ACC112 (cell line): Measurements from ENCODE around the gene ATG9A.
A peak's percentile ranks its signal among the peaks of the same experiment; 100 is the strongest.

Source experiments
- H2AFZ ChIP-seq: fragments of 200-600 bp; sonication (generic); one replicate; pipeline ENCODE4 v1.6.0; 2017; ENCODE audit warnings: antibody characterized with exemption, low read length; ENCODE audit not compliant: unreplicated experiment
- H3K27ac ChIP-seq: fragments of 200-600 bp; sonication (generic); 2 replicates; pipeline ENCODE4 v1.5.1; 2014; ENCODE audit warnings: low read depth, mild to moderate bottlenecking, antibody characterized with exemption, low read length, moderate library complexity
- H3K27me3 ChIP-seq: fragments of 200-600 bp; sonication (generic); 2 replicates; pipeline ENCODE4 v1.6.1; 2014; ENCODE audit warnings: mild to moderate bottlenecking, antibody characterized with exemption, low read length, moderate library complexity, mixed read lengths; ENCODE audit not compliant: insufficient read depth
- H3K36me3 ChIP-seq: fragments of 200-600 bp; sonication (generic); 2 replicates; pipeline ENCODE4 v1.6.1; 2016; ENCODE audit warnings: mild to moderate bottlenecking, antibody characterized with exemption, low read length, moderate library complexity, mixed read lengths; ENCODE audit not compliant: insufficient read depth
- H3K4me1 ChIP-seq: fragments of 200-600 bp; sonication (generic); one replicate; pipeline ENCODE4 v1.6.1; 2016; ENCODE audit warnings: low read length, mixed read lengths; ENCODE audit not compliant: insufficient read depth, unreplicated experiment, control insufficient read depth
- H3K4me3 ChIP-seq: fragments of 200-600 bp; sonication (generic); 2 replicates; pipeline ENCODE4 v1.5.1; 2014; ENCODE audit warnings: mild to moderate bottlenecking, low read depth, low read length
- H3K79me2 ChIP-seq: fragments of 200-600 bp; sonication (generic); one replicate; pipeline ENCODE4 v1.6.0; 2016; ENCODE audit warnings: low read length; ENCODE audit not compliant: control insufficient read depth, unreplicated experiment, insufficient read depth

The ATG9A gene, protein sequence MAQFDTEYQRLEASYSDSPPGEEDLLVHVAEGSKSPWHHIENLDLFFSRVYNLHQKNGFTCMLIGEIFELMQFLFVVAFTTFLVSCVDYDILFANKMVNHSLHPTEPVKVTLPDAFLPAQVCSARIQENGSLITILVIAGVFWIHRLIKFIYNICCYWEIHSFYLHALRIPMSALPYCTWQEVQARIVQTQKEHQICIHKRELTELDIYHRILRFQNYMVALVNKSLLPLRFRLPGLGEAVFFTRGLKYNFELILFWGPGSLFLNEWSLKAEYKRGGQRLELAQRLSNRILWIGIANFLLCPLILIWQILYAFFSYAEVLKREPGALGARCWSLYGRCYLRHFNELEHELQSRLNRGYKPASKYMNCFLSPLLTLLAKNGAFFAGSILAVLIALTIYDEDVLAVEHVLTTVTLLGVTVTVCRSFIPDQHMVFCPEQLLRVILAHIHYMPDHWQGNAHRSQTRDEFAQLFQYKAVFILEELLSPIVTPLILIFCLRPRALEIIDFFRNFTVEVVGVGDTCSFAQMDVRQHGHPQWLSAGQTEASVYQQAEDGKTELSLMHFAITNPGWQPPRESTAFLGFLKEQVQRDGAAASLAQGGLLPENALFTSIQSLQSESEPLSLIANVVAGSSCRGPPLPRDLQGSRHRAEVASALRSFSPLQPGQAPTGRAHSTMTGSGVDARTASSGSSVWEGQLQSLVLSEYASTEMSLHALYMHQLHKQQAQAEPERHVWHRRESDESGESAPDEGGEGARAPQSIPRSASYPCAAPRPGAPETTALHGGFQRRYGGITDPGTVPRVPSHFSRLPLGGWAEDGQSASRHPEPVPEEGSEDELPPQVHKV

GRCh38 chr2:219229305-219230058 lies at the start of gene ATG9A, which contains the start of gene ANKZF1:
Gene ATG9A, minus strand, starts transcription at chr2:219229636. Its CDS starts 1,612 bp downstream, at chr2:219228024.
Gene ANKZF1, plus strand, starts transcription at chr2:219229806. Its CDS starts 452 bp downstream, at chr2:219230258.
- Histone ChIP-seq H2AFZ (peak within 1 kb of the TSS; percentile 61), H3K36me3 (peaks cover 25% of the 10 kb centered on the region; the same call in 1 of the 2 replicates), H3K4me1 (peaks cover 23% of the 10 kb centered on the region), H3K27ac (peak within 1 kb of the TSS; percentile 84), H3K27me3 (no peaks in the 10 kb centered on the region), H3K4me3 (peak within 1 kb of the TSS; percentile 88), H3K79me2 (peaks cover 38% of the 10 kb centered on the region)

GRCh38 chr2:219278655-219279150 lies 49.3 kb upstream of the ATG9A start:
- Histone ChIP-seq H2AFZ (peak overlapping the region; percentile 35), H3K27ac (peak overlapping the region; percentile 96), H3K36me3 (no peaks in the 10 kb centered on the region), H3K79me2 (no peaks in the 10 kb centered on the region), H3K4me1 (peaks cover 37% of the 10 kb centered on the region), H3K4me3 (peak overlapping the region; percentile 82), H3K27me3 (no peaks in the 10 kb centered on the region)

DNA sequence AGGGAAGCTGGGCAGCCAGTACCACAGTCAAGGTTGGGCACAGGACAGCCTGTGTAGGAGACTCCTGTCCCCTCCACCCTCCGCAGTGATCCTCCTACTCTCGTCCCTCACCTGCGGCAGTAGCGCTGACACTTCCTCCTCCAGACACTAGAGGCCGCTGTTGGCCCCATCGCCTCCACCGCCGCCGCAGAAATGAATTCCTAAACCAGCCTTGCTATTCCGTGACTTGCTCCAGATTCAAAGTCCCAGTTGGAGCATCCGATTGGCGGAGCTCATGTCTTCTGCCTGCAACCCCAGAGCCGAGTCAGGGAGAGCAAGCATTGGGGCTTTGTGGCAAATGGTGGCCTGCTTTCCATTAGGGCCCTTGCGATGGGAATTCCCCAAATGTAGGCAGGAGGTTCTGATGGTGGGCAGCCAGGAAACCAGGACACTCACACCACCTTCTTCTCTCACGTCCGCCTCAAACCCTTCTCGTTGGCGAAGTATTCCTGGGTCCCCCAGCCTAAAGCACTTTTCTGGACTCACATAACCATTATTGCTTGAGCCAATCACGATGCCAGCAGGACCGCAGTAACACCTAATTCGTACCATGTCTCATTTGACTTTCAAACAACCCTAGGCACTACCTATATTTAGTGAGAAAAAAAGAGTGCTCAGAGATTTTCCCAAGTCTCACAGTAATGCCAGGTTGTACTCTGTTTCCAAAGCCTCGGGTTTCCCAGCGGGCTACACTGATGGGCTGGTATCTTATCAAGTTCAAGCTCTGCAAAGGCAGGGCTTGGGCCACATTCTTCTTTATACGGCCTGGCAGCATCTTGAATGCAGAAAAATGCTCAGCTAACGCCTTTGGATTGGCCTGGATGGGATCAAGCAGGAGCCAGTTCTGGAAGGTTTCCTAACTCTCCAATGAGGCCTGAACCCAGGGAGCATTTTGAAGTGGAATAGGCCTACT lies 48.5 kb upstream of the ATG9A start:
- H2AFZ ChIP-seq = peak overlapping the region; percentile 35
- H3K36me3 ChIP-seq = no peaks in the 10 kb centered on the region
- peak overlapping the region; percentile 96 for H3K27ac ChIP-seq
- H3K79me2 ChIP-seq = no peaks in the 10 kb centered on the region
- peaks cover 39% of the 10 kb centered on the region for H3K4me1 ChIP-seq
- peak overlapping the region; percentile 82 for H3K4me3 ChIP-seq
- H3K27me3 ChIP-seq = no peaks in the 10 kb centered on the region

GRCh38 chr2:219274361-219274921 lies 45.0 kb upstream of the ATG9A start:
- Histone ChIP-seq H2AFZ (peak overlapping the region; percentile 6), H3K79me2 (no peaks in the 10 kb centered on the region), H3K4me3 (peak overlapping the region; percentile 14; the same call in 1 of the 2 replicates), H3K36me3 (no peaks in the 10 kb centered on the region), H3K27ac (peak overlapping the region; percentile 71), H3K4me1 (peaks cover 37% of the 10 kb centered on the region), H3K27me3 (no peaks in the 10 kb centered on the region)

DNA sequence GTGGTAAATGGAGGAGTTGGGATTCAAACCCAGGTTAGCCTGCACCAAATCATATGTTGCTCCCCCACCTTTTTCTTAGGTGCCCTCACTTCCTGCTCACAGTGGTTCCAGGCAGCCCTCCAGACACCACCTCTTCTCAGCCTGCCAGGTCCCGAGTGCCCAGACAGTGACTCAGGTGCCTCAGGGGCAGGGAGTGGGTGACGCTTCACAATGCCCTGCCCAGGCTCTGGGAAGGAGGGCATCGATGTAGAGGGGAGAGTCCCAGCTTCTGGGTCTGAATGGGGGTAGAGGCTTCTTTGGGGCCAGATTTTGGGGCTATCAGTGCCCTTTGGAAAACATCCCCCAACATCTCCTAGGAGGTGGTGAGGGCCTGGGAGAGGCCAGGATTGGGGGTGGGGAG lies 44.5 kb upstream of the ATG9A start:
- no peaks in the 10 kb centered on the region for H3K36me3 ChIP-seq
- peak overlapping the region; percentile 14; the same call in 1 of the 2 replicates for H3K4me3 ChIP-seq
- H3K27ac ChIP-seq = peak overlapping the region; percentile 71
- H3K79me2 ChIP-seq = no peaks in the 10 kb centered on the region
- peaks cover 37% of the 10 kb centered on the region for H3K4me1 ChIP-seq
- H2AFZ ChIP-seq = peak overlapping the region; percentile 6
- H3K27me3 ChIP-seq = no peaks in the 10 kb centered on the region

DNA sequence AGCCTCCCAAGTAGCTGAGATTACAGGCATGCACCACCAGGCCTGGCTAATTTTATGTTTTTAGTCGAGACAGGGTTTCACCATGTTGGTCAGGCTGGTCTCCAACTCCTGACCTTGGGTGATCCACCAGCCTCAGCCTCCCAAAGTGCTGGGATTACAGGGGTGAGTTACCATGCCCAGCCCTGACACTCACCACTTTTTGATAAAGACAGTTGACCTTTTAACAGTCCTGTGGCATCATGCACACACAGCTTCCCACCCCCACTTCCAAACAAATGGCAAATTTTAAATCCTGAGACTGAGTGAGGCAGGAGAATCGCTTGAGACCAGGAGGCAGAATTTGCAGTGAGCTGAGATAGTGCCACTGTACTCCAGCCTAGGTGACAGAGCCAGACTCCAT lies 43.6 kb upstream of the ATG9A start:
- Histone ChIP-seq H3K79me2 (no peaks in the 10 kb centered on the region), H3K27me3 (no peaks in the 10 kb centered on the region), H2AFZ (no peak overlapping the region), H3K36me3 (no peaks in the 10 kb centered on the region), H3K27ac (no peak overlapping the region), H3K4me1 (peaks cover 29% of the 10 kb centered on the region), H3K4me3 (no peak overlapping the region)

DNA sequence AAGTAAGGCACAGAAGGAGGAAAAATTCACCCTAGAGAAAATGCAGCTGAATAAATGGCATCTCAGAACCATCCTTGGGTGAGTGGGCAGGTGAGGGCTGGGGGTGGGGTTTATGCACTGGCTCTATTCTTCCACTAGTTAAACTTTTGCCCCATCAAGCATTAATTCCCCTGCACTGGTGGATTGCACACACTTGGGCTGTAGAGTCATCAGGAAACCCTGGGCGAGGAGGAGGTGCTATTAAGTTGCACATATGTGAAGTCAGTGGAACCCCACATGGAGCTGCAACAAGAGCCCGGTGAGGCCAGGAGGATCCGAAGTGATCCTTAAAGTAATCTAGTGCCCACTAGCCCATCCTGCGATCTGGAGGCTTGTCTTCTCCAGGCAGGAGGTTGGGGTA lies 42.9 kb upstream of the ATG9A start:
- H3K79me2 ChIP-seq = no peaks in the 10 kb centered on the region
- no peaks in the 10 kb centered on the region for H3K36me3 ChIP-seq
- H3K4me1 ChIP-seq = peaks cover 23% of the 10 kb centered on the region
- H3K27ac ChIP-seq = no peak overlapping the region
- no peak overlapping the region for H2AFZ ChIP-seq
- H3K4me3 ChIP-seq = no peak overlapping the region
- H3K27me3 ChIP-seq = no peaks in the 10 kb centered on the region

GRCh38 chr2:219271021-219271420 lies 41.6 kb upstream of the ATG9A start:
- no peaks in the 10 kb centered on the region for H3K27me3 ChIP-seq
- no peaks in the 10 kb centered on the region for H3K79me2 ChIP-seq
- no peak overlapping the region for H2AFZ ChIP-seq
- no peaks in the 10 kb centered on the region for H3K36me3 ChIP-seq
- H3K27ac ChIP-seq = no peak overlapping the region
- peaks cover 23% of the 10 kb centered on the region for H3K4me1 ChIP-seq
- H3K4me3 ChIP-seq = no peak overlapping the region

GRCh38 chr2:219270055-219270372 lies 40.6 kb upstream of the ATG9A start:
- no peaks in the 10 kb centered on the region for H3K36me3 ChIP-seq
- no peak overlapping the region for H2AFZ ChIP-seq
- H3K79me2 ChIP-seq = no peaks in the 10 kb centered on the region
- H3K4me1 ChIP-seq = peaks cover 22% of the 10 kb centered on the region
- H3K27ac ChIP-seq = no peak overlapping the region
- H3K27me3 ChIP-seq = no peaks in the 10 kb centered on the region
- H3K4me3 ChIP-seq = no peak overlapping the region
